ENCODE data around the gene SOX10. TPM values are rescaled to one million over a fixed set of nuclear protein-coding genes. Genes with fewer than 3 reads are reported as not detected.

The SOX10 gene
- total and polyA plus RNA-seq, 2 of the 13 experiments (the other 11 are each of a cell fraction or from before 2014, with no cell fraction given), result not detected

DNA sequence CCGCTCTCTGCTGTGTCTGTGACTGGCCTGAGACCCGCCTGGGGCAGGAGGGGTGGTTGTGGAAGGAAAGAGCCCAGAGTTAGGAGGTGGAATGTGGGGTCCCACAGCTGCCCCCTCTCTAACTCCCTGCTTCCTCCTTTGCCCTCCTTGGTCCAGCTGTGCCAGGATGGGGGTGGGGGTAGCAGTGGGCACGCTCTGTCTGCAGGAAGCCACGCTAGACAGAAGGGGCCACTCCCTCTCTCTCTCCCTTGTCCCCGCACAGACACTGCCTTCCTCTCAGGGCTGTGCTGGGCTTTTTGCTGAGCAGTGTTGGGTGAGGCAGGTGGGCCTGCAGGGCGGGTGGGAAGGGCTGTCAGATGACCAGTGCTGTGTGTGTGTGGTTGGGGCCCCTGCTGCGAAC is 2.0 kb upstream of the SOX10 start:
- Histone ChIP-seq H2AFZ (ENCODE audit: low read length) (no peak overlapping the region), H3K36me3 (replicated peaks in 1 of 2; ENCODE audit: control insufficient read depth in 1 of 2, insufficient read depth in 2 of 2, low read length in 2 of 2) (no peaks in the 10 kb centered on the region), H3K4me1 (ENCODE audit: insufficient read depth, low read length) (peaks cover 16% of the 10 kb centered on the region), H3K27me3 (ENCODE audit: control insufficient read depth in 1 of 2, insufficient read depth in 2 of 2, low read length in 2 of 2) (no peaks in the 10 kb centered on the region), H3K4me3 (replicated peaks in 1 of 3; ENCODE audit: insufficient read depth in 1 of 3, low read depth in 2 of 3, low read length in 3 of 3) (no peak overlapping the region), H3K9ac (ENCODE audit: insufficient read depth, low read depth, low read length) (no peak overlapping the region), H3K27ac (ENCODE audit: extremely low read length, insufficient read depth, low read length) (no peak overlapping the region), H3K79me2 (ENCODE audit: insufficient read depth, low read length) (no peaks in the 10 kb centered on the region), H4K20me1 (ENCODE audit: insufficient read depth, low read length) (no peaks in the 10 kb centered on the region), H3K4me2 (ENCODE audit: low read depth, low read length) (no peak overlapping the region), H3K9me3 (ENCODE audit: low read length) (no peaks in the 10 kb centered on the region)
- DNase-seq (ENCODE audit: low spot score), result no peak
- ChIA-PET CTCF (ENCODE audit: low intra/inter-chr PET ratio, low total read pairs) (no interaction called here), POLR2A (no interaction called here)
- no peak for FAIRE-seq
- intact Hi-C loops (cut with micrococcal nuclease; ENCODE audit: unreplicated experiment), result no loop called here
- ATAC-seq, result no peak
- in situ Hi-C loops (cut with HindIII; ENCODE audit: extremely low pct_ligation_motif_present, low pct_unique_long_range_greater_than_20kb), result no loop called here
- BruUV-seq (replicated peaks), result no TSS peak
- WGBS (ENCODE audit: low lambda C conversion rate), result 93% methylated on average over 5 of the region's 7 CpGs
- TF ChIP-seq ZKSCAN5 (CRISPR knock-in tag; IDR thresholded peaks at IDR 0.05) (no peak), ARNTL (CRISPR knock-in tag; IDR thresholded peaks at IDR 0.05) (no peak), ZBTB1 (CRISPR knock-in tag; IDR thresholded peaks at IDR 0.05; ENCODE audit: borderline replicate concordance) (no peak), JUND (CRISPR knock-in tag; IDR thresholded peaks at IDR 0.05) (no peak), DMAP1 (CRISPR knock-in tag; IDR thresholded peaks at IDR 0.05) (no peak), ZNF788 (CRISPR knock-in tag; IDR thresholded peaks at IDR 0.05; ENCODE audit: borderline replicate concordance) (no peak), ADNP (CRISPR knock-in tag; IDR thresholded peaks at IDR 0.05) (no peak)
- TF ChIP-seq, protein P1, sequence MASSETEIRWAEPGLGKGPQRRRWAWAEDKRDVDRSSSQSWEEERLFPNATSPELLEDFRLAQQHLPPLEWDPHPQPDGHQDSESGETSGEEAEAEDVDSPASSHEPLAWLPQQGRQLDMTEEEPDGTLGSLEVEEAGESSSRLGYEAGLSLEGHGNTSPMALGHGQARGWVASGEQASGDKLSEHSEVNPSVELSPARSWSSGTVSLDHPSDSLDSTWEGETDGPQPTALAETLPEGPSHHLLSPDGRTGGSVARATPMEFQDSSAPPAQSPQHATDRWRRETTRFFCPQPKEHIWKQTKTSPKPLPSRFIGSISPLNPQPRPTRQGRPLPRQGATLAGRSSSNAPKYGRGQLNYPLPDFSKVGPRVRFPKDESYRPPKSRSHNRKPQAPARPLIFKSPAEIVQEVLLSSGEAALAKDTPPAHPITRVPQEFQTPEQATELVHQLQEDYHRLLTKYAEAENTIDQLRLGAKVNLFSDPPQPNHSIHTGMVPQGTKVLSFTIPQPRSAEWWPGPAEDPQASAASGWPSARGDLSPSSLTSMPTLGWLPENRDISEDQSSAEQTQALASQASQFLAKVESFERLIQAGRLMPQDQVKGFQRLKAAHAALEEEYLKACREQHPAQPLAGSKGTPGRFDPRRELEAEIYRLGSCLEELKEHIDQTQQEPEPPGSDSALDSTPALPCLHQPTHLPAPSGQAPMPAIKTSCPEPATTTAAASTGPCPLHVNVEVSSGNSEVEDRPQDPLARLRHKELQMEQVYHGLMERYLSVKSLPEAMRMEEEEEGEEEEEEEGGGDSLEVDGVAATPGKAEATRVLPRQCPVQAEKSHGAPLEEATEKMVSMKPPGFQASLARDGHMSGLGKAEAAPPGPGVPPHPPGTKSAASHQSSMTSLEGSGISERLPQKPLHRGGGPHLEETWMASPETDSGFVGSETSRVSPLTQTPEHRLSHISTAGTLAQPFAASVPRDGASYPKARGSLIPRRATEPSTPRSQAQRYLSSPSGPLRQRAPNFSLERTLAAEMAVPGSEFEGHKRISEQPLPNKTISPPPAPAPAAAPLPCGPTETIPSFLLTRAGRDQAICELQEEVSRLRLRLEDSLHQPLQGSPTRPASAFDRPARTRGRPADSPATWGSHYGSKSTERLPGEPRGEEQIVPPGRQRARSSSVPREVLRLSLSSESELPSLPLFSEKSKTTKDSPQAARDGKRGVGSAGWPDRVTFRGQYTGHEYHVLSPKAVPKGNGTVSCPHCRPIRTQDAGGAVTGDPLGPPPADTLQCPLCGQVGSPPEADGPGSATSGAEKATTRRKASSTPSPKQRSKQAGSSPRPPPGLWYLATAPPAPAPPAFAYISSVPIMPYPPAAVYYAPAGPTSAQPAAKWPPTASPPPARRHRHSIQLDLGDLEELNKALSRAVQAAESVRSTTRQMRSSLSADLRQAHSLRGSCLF (CRISPR knock-in tag; IDR thresholded peaks at IDR 0.05; ENCODE audit: borderline replicate concordance), result no peak
- TF ChIP-seq, protein P2, sequence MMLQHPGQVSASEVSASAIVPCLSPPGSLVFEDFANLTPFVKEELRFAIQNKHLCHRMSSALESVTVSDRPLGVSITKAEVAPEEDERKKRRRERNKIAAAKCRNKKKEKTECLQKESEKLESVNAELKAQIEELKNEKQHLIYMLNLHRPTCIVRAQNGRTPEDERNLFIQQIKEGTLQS (CRISPR knock-in tag; IDR thresholded peaks at IDR 0.05), result no peak
- TF ChIP-seq, protein P3, sequence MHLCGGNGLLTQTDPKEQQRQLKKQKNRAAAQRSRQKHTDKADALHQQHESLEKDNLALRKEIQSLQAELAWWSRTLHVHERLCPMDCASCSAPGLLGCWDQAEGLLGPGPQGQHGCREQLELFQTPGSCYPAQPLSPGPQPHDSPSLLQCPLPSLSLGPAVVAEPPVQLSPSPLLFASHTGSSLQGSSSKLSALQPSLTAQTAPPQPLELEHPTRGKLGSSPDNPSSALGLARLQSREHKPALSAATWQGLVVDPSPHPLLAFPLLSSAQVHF (CRISPR knock-in tag; IDR thresholded peaks at IDR 0.05), result no peak
- TF ChIP-seq, protein P4, sequence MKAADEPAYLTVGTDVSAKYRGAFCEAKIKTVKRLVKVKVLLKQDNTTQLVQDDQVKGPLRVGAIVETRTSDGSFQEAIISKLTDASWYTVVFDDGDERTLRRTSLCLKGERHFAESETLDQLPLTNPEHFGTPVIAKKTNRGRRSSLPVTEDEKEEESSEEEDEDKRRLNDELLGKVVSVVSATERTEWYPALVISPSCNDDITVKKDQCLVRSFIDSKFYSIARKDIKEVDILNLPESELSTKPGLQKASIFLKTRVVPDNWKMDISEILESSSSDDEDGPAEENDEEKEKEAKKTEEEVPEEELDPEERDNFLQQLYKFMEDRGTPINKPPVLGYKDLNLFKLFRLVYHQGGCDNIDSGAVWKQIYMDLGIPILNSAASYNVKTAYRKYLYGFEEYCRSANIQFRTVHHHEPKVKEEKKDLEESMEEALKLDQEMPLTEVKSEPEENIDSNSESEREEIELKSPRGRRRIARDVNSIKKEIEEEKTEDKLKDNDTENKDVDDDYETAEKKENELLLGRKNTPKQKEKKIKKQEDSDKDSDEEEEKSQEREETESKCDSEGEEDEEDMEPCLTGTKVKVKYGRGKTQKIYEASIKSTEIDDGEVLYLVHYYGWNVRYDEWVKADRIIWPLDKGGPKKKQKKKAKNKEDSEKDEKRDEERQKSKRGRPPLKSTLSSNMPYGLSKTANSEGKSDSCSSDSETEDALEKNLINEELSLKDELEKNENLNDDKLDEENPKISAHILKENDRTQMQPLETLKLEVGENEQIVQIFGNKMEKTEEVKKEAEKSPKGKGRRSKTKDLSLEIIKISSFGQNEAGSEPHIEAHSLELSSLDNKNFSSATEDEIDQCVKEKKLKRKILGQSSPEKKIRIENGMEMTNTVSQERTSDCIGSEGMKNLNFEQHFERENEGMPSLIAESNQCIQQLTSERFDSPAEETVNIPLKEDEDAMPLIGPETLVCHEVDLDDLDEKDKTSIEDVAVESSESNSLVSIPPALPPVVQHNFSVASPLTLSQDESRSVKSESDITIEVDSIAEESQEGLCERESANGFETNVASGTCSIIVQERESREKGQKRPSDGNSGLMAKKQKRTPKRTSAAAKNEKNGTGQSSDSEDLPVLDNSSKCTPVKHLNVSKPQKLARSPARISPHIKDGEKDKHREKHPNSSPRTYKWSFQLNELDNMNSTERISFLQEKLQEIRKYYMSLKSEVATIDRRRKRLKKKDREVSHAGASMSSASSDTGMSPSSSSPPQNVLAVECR (CRISPR knock-in tag; IDR thresholded peaks at IDR 0.05; ENCODE audit: borderline replicate concordance), result no peak

Data from HepG2 (cell line).